OCI-LY3 (cell line): Measurements from ENCODE around the gene FBXL19.

Experiments used
- EZH2phosphoT487 ChIP-seq: fragments of 200-600 bp; shearing (Covaris generic); IDR thresholded peaks from 2 replicates; pipeline ENCODE4 v1.6.1; 2018; ENCODE audit warnings: antibody characterized with exemption, mixed run types, low read depth
- TF ChIP-seq, protein P1 (sequence below): fragments of 200-600, 300-600 bp; sonication (generic); IDR thresholded peaks from 2 replicates; pipeline ENCODE4 v1.5.1; 2014; ENCODE audit warnings: antibody characterized with exemption, low read length, low read depth

DNA sequence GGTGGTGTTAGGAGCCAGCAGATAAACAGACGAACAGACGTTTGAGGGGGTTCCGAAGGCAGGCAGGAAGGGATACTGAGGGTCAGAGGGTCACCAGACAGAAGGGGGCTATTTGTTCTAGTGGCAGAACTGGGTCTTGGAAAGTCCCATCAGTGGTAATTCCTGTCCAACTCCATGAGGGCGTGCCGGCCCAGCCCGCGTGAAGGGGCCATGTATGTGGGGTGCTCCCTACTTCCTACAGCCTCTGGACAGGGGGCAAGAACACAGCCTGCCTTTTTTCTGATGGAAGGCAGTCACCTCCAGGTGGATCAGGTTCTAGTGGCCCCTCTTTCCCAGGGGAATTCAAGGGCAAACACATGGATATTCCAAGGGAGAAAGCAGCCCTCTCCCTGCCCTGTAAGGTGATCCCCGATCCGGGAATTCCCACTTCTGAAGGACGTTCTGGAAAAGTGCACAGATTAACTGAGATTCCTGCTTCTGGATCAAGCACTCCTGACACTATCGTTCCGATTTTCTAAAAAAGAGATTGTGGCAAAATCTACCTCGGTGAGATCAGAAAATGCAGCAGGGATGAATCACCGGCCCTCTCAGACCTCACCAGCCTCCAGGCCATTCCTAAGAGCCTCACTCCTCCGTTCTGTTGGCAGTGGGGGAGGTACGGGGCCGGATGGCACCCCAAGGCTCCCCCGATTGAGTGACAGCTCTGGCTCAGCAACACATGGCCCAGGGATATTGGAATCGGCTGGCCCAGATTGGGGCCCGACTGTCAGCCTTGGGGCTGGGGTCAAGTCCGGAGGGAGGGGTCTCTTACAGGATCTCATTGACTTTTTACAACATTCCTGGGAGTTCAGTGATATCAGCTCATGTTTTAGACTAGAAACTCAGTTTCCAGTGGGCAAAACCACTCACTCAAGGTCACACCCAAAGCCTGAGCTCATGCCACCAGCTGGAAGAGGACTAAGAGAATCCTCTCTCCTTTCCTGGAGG, 74.6 kb downstream of the FBXL19 start:
- TF ChIP-seq, protein P1, sequence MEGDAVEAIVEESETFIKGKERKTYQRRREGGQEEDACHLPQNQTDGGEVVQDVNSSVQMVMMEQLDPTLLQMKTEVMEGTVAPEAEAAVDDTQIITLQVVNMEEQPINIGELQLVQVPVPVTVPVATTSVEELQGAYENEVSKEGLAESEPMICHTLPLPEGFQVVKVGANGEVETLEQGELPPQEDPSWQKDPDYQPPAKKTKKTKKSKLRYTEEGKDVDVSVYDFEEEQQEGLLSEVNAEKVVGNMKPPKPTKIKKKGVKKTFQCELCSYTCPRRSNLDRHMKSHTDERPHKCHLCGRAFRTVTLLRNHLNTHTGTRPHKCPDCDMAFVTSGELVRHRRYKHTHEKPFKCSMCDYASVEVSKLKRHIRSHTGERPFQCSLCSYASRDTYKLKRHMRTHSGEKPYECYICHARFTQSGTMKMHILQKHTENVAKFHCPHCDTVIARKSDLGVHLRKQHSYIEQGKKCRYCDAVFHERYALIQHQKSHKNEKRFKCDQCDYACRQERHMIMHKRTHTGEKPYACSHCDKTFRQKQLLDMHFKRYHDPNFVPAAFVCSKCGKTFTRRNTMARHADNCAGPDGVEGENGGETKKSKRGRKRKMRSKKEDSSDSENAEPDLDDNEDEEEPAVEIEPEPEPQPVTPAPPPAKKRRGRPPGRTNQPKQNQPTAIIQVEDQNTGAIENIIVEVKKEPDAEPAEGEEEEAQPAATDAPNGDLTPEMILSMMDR = no peak
- no peak for TF ChIP-seq EZH2phosphoT487
